ENCODE results near the gene HOXA7. TPM values are rescaled to one million over a fixed set of nuclear protein-coding genes. Genes with fewer than 3 reads are reported as not detected.

The HOXA7 gene
- total and polyA plus RNA-seq, 2 experiments from 2014 or later = 0.24 TPM; not detected in 1

- Mint-ChIP-seq H3K4me1 (peaks cover 21% of the 10 kb centered on the region), H3K27ac (no peak overlapping the region), H3K4me3 (no peak overlapping the region; the same call in 2 of the 3 replicates), H3K9me3 (peaks cover 8% of the 10 kb centered on the region; the same call in 2 of the 3 replicates), H3K36me3 (ENCODE audit: low read depth) (no peaks in the 10 kb centered on the region; the same call in 2 of the 3 replicates), H3K27me3 (ENCODE audit: insufficient read depth, low read depth, poor library complexity) (peaks cover 100% of the 10 kb centered on the region)
- TF ChIP-seq EZH2phosphoT487 (IDR thresholded peaks at IDR 0.05; ENCODE audit: unreplicated experiment) (peak; percentile 100), ZNF331 (CRISPR knock-in tag; IDR thresholded peaks at IDR 0.05; ENCODE audit: low read depth) (no peak), EZH2 (IDR thresholded peaks at IDR 0.05; ENCODE audit: low read depth, unreplicated experiment) (peak; percentile 98)
- no peaks in the 10 kb centered on the region for H3K36me3 ChIP-seq (ENCODE audit: insufficient read depth)
- H3K4me1 ChIP-seq (ENCODE audit: insufficient read depth) = peaks cover 31% of the 10 kb centered on the region
- H4K20me1 ChIP-seq (replicated peaks; ENCODE audit: insufficient read depth) = peaks cover 50% of the 10 kb centered on the region
- H3F3A ChIP-seq (replicated peaks; ENCODE audit: low read depth) = peaks cover 44% of the 10 kb centered on the region
- DNase-seq (ENCODE audit: low spot score) (peak; percentile 76), ATAC-seq (peak; percentile 15)
- H3K9me2 ChIP-seq (ENCODE audit: insufficient read depth) = no peaks in the 10 kb centered on the region
- H3K4me3 ChIP-seq = peak overlapping the region; percentile 51
- H3K79me2 ChIP-seq (replicated peaks; ENCODE audit: insufficient read depth) = no peaks in the 10 kb centered on the region
- H3K4me2 ChIP-seq = peak overlapping the region; percentile 77
- peak overlapping the region; percentile 89 for H2AFZ ChIP-seq
- H3K27ac ChIP-seq (ENCODE audit: low read depth) = no peak overlapping the region
- H3K27me3 ChIP-seq (ENCODE audit: insufficient read depth) = peaks cover 100% of the 10 kb centered on the region
Observed at GRCh38 chr7:27139334-27140125, 16.9 kb downstream of the HOXA7 start.

GRCh38 chr7:27138985-27139333, 17.5 kb downstream of the HOXA7 start:
- no peaks in the 10 kb centered on the region for H3K36me3 ChIP-seq (ENCODE audit: insufficient read depth)
- H2AFZ ChIP-seq = no peak overlapping the region
- peaks cover 100% of the 10 kb centered on the region for H3K27me3 ChIP-seq (ENCODE audit: insufficient read depth)
- Mint-ChIP-seq H3K27ac (no peak overlapping the region), H3K36me3 (ENCODE audit: low read depth) (no peaks in the 10 kb centered on the region; the same call in 2 of the 3 replicates), H3K4me1 (peaks cover 21% of the 10 kb centered on the region), H3K9me3 (peaks cover 8% of the 10 kb centered on the region; the same call in 2 of the 3 replicates), H3K27me3 (ENCODE audit: insufficient read depth, low read depth, poor library complexity) (peaks cover 100% of the 10 kb centered on the region), H3K4me3 (peak overlapping the region; percentile 18; the same call in 1 of the 3 replicates)
- peaks cover 31% of the 10 kb centered on the region for H3K4me1 ChIP-seq (ENCODE audit: insufficient read depth)
- H3K4me2 ChIP-seq = peak overlapping the region; percentile 77
- TF ChIP-seq EZH2phosphoT487 (IDR thresholded peaks at IDR 0.05; ENCODE audit: unreplicated experiment) (no peak), EZH2 (IDR thresholded peaks at IDR 0.05; ENCODE audit: low read depth, unreplicated experiment) (peak; percentile 95)
- TF ChIP-seq, protein P1, sequence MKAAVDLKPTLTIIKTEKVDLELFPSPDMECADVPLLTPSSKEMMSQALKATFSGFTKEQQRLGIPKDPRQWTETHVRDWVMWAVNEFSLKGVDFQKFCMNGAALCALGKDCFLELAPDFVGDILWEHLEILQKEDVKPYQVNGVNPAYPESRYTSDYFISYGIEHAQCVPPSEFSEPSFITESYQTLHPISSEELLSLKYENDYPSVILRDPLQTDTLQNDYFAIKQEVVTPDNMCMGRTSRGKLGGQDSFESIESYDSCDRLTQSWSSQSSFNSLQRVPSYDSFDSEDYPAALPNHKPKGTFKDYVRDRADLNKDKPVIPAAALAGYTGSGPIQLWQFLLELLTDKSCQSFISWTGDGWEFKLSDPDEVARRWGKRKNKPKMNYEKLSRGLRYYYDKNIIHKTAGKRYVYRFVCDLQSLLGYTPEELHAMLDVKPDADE (IDR thresholded peaks at IDR 0.05) = no peak
- peak overlapping the region; percentile 51 for H3K4me3 ChIP-seq
- DNase-seq (ENCODE audit: low spot score) (peak; percentile 24), ATAC-seq (no peak)
- H3F3A ChIP-seq (replicated peaks; ENCODE audit: low read depth) = peaks cover 49% of the 10 kb centered on the region
- no peaks in the 10 kb centered on the region for H3K9me2 ChIP-seq (ENCODE audit: insufficient read depth)
- peaks cover 50% of the 10 kb centered on the region for H4K20me1 ChIP-seq (replicated peaks; ENCODE audit: insufficient read depth)
- H3K27ac ChIP-seq (ENCODE audit: low read depth) = no peak overlapping the region
- H3K79me2 ChIP-seq (replicated peaks; ENCODE audit: insufficient read depth) = no peaks in the 10 kb centered on the region

GRCh38 chr7:27138472-27138871, 18.0 kb downstream of the HOXA7 start:
- Histone ChIP-seq H2AFZ (no peak overlapping the region), H3K4me2 (no peak overlapping the region), H3K36me3 (ENCODE audit: insufficient read depth) (no peaks in the 10 kb centered on the region), H3F3A (replicated peaks; ENCODE audit: low read depth) (peaks cover 53% of the 10 kb centered on the region), H3K4me1 (ENCODE audit: insufficient read depth) (peaks cover 31% of the 10 kb centered on the region), H3K4me3 (no peak overlapping the region), H3K9me2 (ENCODE audit: insufficient read depth) (no peaks in the 10 kb centered on the region), H3K27me3 (ENCODE audit: insufficient read depth) (peaks cover 100% of the 10 kb centered on the region), H3K79me2 (replicated peaks; ENCODE audit: insufficient read depth) (no peaks in the 10 kb centered on the region), H4K20me1 (replicated peaks; ENCODE audit: insufficient read depth) (peaks cover 55% of the 10 kb centered on the region), H3K27ac (ENCODE audit: low read depth) (no peak overlapping the region)
- Mint-ChIP-seq H3K9me3 (peaks cover 8% of the 10 kb centered on the region; the same call in 2 of the 3 replicates), H3K4me1 (peaks cover 19% of the 10 kb centered on the region), H3K27me3 (ENCODE audit: insufficient read depth, low read depth, poor library complexity) (peaks cover 100% of the 10 kb centered on the region), H3K36me3 (ENCODE audit: low read depth) (no peaks in the 10 kb centered on the region; the same call in 2 of the 3 replicates), H3K4me3 (no peak overlapping the region), H3K27ac (no peak overlapping the region)
- TF ChIP-seq STAT1 (IDR thresholded peaks at IDR 0.05; ENCODE audit: unreplicated experiment) (no peak), NANOG (IDR thresholded peaks at IDR 0.05; ENCODE audit: borderline replicate concordance) (no peak), EZH2phosphoT487 (IDR thresholded peaks at IDR 0.05; ENCODE audit: unreplicated experiment) (no peak), ZNF114 (CRISPR knock-in tag; IDR thresholded peaks at IDR 0.05) (no peak), JUNB (IDR thresholded peaks at IDR 0.05; ENCODE audit: unreplicated experiment) (no peak), ZNF331 (CRISPR knock-in tag; IDR thresholded peaks at IDR 0.05; ENCODE audit: low read depth) (no peak)
- TF ChIP-seq, protein P2, sequence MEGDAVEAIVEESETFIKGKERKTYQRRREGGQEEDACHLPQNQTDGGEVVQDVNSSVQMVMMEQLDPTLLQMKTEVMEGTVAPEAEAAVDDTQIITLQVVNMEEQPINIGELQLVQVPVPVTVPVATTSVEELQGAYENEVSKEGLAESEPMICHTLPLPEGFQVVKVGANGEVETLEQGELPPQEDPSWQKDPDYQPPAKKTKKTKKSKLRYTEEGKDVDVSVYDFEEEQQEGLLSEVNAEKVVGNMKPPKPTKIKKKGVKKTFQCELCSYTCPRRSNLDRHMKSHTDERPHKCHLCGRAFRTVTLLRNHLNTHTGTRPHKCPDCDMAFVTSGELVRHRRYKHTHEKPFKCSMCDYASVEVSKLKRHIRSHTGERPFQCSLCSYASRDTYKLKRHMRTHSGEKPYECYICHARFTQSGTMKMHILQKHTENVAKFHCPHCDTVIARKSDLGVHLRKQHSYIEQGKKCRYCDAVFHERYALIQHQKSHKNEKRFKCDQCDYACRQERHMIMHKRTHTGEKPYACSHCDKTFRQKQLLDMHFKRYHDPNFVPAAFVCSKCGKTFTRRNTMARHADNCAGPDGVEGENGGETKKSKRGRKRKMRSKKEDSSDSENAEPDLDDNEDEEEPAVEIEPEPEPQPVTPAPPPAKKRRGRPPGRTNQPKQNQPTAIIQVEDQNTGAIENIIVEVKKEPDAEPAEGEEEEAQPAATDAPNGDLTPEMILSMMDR (conservative IDR thresholded peaks at IDR 0.05; ENCODE audit: low read depth in 2 of 2) = no peak
- TF ChIP-seq, protein P1 (IDR thresholded peaks at IDR 0.05) = no peak
- DNase-seq (ENCODE audit: low spot score) (peak; percentile 10), ATAC-seq (no peak)

Data from GM23338 (cell line).